HTR-8/SVneo (cell line): Measurements from ENCODE around the gene CHMP5.

ENCODE experiments used
- DNase-seq: peaks from one replicate; pipeline ENCODE4 v3.0.0; 2011; ENCODE audit warnings: low spot score, mixed read lengths; ENCODE audit not compliant: insufficient read length
- FAIRE-seq: peaks from 2 replicates; lab custom pipeline; 2011; peaks lifted over from hg19 to GRCh38; lab: Jason Lieb, UNC

The CHMP5 gene

DNA sequence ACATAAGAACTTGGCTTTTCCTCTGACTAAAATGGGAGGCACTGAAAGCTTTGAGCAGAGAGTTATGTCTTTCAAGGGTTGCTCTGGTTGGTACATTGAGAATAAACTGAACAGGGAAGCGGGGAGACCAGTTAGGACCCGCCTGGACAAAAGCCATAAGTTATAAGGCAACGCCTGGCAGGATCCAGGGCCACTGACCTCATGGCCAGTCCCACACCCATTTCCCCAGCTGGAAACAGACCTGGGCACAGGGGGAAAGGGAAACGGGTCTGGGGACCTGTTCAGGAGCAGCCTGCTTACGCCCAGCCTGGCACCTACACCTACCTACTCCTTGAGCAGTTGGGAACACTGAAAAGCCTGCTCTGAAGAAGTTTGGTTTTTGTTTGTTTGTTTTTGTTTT is 23.6 kb upstream of the CHMP5 start:
- DNase-seq (no peak), FAIRE-seq (no peak)

DNA sequence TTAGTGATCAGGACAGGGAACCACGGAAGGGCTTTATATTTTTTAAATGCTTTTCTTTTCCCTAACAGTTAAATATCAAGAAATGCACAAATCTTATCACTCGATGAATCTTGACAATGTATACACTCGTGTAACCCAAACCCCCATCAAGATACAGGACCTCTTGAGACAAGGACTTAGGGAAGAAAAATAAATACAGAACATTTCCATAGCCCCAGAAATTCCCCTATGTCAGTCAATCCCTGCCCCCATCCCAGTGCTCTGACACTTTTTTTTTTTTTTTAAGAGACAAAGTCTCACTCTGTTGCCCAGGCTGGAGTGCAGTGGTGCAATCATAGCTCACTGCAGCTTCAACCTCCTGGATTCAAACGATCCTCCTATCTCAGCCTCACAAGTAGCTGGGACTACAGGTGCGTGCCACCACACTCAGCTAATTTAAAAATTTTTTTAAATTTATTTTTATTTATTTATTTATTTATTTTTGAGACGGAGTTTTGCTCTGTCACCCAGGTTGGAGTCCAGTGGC is 22.2 kb upstream of the CHMP5 start:
- no peak for FAIRE-seq
- DNase-seq, result no peak

DNA sequence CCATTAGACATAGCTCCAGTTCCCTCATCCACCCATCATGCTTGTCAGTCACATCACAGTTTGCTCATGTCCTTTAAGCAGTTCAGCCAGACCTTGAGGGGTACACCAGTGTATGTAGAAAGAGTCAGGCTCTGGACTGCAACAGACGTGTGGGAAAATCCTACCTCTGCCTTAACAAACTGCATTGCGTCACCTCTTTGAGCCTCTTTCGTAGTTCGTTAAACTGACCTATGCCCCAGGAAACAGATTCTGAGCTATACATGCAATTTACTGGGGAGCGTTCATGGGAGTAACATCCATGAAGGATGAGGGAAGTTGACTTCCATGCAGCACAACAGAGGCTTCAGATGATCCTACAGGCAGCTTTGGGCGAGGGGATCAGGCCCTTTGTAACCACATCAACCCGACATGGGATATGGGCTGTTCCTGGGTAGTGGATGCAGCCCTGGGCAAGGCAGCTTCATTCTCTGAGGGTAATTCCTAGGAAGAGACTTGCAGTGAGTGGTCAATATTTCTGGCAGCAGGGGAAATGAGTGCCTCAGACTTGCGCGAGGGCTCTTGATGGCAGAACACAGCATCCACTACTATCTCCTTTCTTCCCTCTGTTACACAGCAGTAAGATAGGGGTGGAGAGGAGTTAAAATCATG is 20.6 kb upstream of the CHMP5 start:
- FAIRE-seq, result no peak
- no peak for DNase-seq

DNA sequence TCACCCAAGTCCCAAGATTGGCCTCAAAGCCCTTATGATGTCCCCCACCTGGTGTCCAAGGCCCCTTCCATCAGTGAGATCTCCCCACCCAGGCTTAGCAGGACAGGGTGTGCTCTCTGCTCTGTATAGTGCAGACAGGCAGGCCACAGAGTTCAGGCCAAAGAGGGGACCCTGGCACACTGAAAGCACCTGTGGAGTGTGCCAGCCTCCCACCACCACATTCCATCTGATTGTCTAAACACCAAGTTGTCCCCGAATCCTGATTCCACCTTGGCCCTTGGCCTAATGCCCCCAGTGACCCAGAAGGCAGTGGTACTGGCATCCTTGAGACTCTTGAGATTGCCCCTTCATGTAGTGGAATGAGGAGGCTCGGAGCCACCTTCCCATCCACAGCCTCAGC is 19.5 kb upstream of the CHMP5 start:
- no peak for FAIRE-seq
- no peak for DNase-seq

DNA sequence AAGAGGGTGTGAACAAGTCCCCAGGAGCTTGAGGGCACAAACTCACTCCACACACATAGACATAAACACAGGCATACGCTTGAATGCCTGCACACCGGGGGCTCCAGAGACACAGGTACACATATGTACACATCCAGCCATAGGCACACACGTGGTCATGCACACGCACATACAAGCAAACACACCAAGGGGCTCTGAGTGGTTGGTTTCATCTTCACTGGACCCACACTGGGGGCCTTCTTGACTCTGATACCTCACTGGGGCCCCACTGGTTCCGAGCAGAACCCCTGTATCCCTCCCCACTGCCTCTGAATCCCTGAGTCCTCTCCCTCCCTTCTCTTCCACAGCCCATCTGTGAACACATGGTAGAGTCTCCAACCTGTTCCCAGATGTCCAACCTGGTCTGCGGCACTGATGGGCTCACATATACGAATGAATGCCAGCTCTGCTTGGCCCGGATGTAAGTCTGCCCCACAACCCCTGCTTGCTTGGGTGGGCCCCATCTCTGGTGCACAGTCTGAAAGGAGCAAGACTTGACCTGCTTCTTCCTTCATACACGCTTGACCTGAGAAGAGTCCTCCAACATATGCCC is 18.5 kb upstream of the CHMP5 start:
- DNase-seq (no peak), FAIRE-seq (no peak)

DNA sequence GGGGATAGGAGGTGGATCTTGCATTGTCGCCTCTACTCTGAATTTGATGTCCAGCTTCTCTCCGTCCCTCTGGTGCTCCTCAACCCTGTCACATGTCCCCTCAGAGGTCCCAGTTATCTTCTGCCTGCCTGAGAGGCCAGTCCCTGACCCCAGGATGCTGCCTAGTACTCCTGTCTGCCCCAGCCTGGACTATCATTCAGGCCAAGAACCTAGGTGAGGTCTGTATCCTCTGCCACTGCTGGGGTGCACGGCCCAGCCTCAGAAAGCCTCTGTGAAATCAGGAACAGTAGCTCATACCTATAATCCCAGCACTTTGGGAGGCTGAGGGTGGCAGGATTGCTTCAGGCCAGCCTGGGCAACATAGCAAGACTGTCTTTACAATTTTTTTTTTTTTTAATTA is 16.2 kb upstream of the CHMP5 start:
- DNase-seq (no peak), FAIRE-seq (no peak)

DNA sequence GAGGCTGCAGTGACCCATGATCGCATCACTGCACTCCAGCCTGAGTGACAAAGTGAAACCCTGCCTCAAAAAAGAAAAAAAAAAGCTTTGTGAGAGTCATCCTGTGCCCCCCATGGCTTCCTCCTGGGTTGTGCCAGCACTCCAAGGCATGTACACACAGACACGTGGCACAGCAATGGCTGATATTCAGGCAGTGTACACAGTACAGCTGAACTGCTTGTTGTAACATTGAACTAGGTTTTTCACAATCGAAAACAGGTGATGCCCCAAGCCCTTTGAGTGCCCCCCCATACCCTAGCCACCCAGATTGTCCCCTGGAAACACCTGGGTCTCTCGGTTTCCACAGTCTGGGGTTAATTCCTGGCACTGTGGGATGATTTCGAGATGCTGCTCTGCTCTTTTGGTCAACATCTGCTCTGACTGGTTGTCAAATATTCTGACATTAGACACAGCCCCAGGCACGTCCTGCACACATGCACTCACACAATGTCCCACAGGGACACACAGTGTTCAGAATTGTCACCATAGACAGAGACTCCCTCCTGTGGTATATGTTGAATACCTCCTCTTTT is 15.7 kb upstream of the CHMP5 start:
- DNase-seq, result no peak

DNA sequence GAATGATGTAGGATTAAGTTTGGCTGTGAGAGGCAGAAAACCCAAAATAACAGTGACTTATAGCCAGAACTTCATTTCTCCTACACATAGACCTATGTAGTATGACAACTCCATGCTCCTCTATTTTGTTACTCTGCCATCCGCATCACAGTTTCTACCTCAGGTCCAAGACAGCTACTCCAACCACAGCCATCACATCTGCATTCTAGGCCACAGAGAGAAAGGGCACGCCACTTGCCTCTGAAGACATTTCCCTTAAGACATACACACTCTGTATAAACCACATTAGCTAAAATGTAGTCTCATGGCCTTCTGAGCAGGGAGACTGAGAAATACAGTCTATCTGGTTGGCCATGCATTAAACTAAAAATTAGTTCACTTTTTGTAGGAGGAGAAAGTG is 14.9 kb upstream of the CHMP5 start:
- DNase-seq (no peak), FAIRE-seq (no peak)

More for the DNA sequence above, 15.7 kb upstream of the CHMP5 start:
- FAIRE-seq, result no peak

DNA sequence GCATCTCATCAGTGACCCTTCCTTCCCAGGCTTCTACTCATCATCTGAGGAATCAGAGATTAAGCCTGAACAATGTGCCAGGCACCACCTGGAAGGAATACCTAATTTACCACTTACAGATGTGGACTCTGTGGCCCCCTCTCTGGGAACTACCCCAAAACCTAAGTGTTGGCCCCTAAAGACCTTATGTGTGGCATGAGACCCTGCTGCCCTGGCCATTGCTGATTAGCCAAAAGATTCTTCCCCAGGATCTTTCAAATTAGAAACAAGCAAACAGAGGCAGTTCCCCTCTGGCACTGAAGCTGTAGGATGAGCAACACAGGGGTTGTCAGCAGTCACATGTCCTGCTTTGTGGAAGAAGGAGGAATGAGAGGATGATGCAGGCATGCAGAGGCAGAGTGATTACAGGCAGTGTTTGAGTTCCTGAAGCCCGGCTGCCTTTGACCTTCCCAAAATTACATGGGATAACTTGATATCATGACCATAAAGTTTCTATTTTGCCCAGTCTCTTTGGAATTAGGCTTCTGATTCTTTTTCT is 14.3 kb upstream of the CHMP5 start:
- no peak for DNase-seq
- FAIRE-seq, result no peak

DNA sequence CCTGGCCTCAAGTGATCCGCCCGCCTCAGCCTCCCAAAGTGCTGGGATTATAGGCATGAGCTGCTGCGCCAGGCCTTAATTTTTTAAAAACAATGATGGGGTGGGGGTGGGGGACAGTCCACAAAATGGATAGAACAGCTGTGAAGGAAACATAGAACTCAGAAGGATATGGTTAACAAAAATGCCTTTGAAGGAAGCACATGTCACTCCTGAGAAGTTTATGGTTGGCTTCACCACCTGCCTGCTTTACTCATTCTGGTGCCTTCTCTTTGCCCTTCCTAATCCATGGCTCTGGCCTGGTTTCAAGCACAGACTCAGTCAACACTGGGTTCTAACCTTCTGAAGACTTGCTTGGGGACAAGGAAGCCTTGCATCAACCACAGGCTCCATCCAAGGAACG is 10.6 kb upstream of the CHMP5 start:
- DNase-seq (no peak), FAIRE-seq (no peak)

DNA sequence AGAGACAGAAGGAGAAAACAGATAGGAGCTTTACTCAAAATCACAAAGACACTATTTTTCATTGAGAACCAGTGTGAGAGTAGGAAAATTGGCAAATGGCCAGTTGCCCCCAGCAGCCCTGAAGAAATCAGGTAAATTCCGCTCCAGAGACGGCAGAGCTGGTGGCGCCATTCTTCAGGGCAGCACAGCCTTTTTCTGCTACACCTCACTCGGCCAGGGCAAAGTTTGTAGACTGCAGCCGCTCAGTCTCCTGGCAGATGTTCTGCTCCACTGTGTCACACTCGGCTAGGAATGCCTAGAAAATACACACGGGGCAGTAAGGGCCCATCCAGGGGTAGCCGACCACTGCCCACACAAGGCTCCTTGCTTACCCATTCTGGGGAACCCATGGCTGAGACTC is 9.8 kb upstream of the CHMP5 start:
- no peak for DNase-seq
- FAIRE-seq, result no peak

DNA sequence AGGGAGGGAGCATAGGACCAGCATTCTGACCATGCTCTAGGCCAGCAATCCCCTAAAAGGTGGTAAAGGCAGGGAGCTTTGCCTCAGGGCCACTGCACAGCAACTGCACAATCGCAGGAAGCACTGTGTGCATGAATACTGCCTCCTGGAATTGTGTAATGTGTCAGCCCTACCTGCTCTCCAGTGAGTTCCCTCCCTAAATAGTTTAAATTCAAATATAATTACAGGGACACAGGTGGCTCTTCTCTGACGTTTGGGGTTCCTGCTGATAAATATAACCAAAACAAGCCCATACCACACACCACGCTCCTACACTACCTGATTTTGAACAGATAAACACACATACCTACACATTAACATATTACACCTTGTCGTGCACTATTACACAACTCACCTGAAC is 9.4 kb upstream of the CHMP5 start:
- DNase-seq (no peak), FAIRE-seq (no peak)

DNA sequence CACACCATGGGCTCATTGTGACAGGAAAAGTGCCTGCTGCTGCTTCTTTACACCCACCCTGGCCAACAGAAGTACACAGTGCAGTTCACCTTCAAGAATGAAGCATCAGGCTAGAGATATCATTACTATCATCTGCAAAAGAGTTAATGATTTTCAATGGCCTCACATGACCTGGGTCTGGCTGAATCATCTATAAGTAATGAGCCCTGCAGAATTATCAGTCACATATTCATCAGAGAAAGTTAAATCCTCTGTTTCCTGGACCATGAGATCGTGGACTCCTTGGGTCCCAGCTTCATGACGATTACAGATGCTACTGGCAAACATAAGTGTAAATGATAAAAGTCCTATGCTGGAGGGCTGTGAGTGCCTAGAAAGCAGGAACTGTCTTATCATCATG is 8.6 kb upstream of the CHMP5 start:
- FAIRE-seq (no peak), DNase-seq (no peak)

DNA sequence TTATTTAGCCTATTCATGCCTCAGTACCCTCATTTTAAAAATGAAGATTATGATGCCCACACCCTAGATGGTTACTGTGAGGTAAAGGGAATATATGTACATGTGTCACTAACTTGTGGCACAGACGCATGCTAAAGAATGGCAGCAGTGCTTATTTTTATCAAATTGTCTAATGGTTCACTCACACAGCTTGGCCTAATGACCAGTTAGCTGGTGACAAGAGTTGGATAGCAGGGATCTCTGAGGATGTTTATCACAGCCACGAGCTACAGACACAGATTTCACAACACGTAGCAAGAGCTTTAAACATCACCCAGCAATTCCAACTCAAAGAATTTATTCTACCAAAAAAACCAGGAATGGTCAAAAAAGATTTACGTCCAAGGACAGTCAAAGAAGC is 7.6 kb upstream of the CHMP5 start:
- FAIRE-seq, result no peak

DNA sequence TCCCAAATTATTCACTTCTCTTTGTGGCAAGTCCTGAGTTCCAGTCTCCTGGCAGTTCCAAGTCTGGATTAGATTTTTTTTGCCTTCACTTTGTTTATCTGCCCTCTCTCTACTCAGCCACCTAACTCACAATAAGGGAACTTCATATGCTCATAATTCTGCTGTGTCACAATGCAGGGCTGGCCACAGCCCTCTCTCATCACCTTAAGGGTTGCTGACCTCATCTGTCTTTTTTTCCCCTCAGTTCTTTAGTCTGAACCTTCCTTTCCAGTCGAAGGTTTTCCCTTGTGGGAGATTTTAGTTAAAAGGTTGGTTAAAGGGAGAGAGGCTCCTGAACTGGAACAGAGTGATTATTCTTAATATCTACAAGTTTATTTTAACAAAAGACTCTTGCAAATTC is 4.5 kb upstream of the CHMP5 start:
- no peak for DNase-seq
- no peak for FAIRE-seq

More for the DNA sequence above, 7.6 kb upstream of the CHMP5 start:
- DNase-seq, result no peak

DNA sequence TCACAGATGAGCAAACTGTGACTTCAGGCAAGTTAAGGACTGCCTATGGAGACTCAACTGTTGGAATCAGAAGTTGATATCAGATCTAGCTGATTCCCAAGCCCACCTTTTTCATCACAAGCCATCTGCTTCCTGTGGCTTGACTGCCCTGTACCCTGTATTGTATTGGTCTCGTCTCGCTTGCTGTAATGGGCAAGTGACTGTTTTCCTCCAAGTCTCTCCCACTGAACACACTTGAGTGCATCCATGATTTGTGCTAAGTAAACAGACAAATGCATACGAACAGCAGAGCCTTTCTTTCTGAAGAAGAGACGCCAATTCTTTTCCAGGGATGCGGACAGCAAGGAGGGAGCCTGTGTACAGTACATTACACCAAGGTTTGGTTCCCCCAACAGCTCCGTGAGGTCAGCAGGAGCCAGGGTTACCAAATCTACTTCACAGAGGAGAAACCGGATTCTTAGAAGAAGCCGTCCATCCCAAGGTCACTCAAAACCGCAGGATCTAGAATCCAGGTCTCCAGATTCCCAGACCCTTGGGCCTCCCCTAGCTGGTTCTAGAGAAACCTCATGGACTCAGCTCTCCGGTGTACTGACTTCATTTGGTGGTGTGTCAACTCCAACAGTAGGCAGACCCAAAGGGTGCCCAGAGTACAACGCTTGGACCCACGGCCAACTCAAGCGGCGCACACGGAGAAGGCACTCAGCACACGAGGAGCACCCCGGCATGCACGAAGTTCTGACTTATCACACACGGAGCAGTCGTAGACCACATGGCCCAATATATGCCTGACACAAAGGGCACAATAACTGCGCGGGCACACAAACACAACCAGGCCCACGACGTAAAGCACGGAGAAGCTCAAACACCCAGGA is 1.5 kb upstream of the CHMP5 start:
- FAIRE-seq (no peak), DNase-seq (peak; percentile 8)

DNA sequence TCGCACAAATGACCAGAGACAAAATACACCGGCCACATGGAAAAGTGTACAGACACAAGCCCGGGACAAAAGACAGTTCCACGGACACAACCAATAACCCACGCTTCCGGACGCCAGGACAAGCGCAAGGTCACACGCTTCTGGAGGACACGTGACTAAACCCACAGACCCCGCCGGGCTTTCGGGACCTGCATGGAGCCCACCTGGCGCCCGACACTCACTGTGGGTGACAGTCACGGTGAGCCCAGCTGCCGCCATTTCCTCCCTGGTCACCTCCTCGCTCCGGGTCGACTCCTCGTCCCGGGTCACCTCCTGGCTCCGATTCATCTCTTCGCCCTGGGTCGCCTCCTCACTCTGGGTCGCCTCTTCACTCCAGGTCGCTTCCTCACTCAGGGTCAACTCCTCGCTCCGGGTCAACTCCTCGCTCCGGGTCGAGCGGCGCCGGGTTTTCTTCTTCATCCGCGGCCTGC is 811 bp upstream of the CHMP5 start:
- peak; percentile 10 for DNase-seq

DNA sequence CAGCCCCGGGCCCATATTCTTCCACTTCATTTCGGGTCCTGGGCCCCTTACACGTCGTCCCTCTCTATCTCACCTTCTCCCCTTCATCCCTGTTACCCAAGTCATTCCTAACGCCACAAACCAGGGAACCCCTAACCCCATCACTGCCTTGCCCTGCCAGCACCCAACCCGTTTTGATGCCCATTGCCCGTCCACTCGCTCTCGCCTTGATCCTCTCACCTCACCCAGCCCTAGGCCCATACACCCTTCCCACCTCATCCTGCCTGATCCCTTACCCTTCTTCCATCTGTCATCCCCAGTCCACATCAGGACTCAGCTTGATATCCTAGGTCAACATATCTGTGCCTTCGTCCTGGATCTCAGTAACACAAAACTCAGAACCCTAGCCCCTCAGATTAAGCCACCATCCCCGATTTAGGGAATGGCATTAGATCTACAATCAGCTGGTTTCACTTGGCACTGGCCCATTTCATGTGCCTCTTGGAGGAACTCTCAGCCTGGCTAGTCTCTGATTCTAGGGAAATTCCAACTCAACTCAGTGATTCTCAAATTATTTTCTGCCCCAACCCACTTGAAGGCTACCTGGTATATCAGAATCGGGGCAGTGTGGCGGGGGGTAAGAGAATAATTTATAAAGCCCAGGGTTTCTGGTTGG is 489 bp downstream of the CHMP5 start:
- FAIRE-seq (no peak), DNase-seq (peak; percentile 2)

More for the DNA sequence above, 811 bp upstream of the CHMP5 start:
- no peak for FAIRE-seq

DNA sequence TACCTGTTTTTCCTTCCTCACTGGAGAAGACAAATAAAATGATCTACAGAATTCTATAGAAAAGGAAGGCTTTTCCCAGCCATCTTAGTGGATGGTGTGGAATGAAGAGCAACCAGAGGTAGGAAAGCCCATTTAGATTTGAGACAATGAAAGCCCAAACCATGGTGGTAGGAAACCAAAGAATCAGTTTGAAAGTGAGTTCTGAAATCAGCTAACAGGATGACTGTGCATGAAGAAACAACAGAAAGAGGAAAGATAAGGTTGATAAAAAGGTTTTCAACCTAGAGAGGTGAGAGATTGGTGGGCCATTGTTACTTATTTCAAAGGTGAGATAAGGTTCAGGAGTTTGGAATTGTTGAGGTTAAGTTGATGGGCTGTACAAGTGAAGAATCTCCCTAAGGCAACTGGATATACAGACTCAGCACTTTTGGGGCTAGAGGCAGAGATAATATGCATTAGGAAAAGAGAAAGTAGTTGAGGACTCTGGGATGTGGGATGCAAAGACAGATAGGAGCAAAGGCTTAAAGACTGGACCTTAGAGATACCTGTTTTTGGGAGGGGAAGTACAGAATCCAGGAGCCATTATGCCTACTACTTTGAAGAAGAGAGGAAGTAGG is 2.4 kb downstream of the CHMP5 start:
- no peak for FAIRE-seq
- DNase-seq, result no peak
